Measurements from ENCODE around the gene SYDE1.

Gene SYDE1

DNA sequence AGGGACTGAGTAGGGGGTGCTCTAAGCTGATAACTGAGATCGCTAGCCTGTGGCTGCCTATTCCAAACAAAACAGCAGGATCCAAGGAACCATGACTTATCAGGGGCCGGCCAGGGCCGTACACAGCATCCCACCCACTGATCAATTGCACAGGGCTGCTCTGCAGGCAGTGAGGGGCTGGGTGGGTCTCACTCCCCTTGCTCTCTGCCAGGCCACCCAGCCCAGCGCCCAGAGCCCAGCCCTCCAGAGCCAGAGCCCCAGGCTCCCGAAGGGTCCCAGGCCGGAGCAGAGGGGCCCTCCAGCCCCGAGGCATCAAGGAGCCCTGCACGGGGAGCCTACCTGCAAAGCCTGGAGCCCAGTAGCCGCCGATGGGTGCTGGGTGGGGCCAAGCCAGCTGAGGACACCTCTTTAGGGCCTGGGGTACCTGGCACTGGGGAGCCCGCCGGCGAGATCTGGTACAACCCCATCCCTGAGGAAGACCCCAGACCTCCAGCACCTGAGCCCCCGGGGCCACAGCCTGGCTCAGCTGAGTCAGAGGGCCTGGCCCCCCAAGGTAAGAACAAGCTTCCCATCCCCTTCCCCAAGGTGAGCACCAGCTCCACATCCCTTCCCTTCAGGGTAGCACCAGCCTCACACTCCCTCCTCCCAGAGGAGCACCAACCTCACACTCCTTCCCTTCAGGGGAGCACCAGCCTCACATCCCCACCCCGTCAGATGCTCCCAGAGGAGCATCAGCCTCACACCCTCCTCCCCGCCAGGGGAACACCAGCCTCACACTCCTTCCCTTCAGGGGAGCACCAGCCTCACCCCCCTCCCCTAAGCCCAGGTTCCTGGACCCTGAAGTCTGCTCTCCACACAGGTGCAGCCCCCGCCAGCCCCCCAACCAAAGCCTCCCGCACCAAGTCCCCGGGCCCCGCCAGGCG, 1.9 kb downstream of the SYDE1 start:
- no peak for DNase-seq

DNA sequence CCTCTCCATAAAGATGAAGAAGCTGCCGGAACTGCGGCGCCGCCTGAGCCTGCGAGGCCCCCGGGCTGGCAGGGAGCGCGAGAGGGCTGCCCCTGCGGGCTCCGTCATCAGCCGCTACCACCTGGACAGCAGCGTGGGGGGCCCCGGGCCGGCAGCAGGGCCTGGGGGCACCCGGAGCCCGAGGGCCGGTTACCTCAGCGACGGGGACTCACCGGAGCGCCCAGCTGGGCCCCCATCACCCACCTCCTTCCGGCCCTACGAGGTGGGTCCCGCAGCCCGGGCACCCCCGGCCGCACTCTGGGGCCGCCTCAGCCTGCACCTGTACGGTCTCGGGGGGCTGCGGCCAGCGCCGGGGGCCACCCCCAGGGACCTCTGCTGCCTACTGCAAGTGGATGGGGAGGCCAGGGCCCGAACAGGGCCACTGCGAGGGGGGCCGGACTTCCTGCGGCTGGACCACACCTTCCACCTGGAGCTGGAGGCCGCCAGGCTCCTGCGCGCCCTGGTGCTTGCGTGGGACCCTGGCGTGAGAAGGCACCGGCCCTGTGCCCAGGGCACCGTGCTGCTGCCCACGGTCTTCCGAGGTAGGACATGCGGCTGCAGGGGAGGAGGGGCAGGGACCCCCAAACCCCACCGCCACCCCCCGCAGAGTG, 2.7 kb downstream of the SYDE1 start:
- no peak for DNase-seq

DNA sequence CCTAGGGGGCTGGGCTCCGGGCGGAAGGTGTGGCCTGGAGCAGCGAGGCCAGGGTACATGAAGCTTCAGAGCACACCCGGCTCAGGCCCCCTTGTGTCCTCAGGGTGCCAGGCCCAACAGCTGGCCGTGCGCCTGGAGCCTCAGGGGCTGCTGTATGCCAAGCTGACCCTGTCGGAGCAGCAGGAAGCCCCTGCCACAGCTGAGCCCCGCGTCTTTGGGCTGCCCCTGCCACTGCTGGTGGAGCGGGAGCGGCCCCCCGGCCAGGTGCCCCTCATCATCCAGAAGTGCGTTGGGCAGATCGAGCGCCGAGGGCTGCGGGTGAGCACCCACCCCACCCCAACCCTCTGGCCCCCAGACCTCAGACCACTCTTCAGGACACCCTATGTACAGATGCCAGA, 3.2 kb downstream of the SYDE1 start:
- DNase-seq, result no peak

DNA sequence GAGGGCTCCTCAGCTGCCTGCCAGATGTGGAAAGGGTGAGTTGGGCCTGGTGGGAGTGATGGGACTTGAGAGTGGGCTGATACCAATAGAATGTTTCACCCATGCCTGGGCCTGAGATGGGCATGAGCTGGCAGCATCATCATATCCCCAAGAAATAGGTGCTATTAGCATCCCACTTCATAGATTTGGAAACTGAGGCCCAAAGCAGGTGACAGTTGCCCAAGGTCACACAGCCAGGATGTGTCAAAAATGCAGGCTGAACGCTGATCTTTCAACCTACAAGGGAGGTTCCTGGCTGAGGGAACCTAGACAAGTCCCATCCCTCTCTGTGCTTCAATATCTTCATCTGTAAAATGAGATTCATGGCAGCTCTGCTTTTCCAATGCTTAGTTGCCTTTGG, 4.6 kb downstream of the SYDE1 start:
- DNase-seq, result no peak

DNA sequence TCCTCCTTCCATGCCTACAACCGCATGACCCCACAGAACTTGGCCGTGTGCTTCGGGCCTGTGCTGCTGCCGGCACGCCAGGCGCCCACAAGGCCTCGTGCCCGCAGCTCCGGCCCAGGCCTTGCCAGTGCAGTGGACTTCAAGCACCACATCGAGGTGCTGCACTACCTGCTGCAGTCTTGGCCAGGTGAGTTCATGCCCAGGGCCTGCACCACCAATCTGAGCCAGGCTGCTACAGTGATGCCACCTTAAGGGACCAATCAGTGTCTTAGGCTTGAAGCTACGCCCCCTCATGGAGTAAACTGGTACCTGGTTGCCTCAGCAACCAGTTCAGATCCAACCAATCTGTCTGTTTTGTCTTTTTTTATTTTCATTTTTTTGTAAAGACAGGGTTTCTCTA, 5.2 kb downstream of the SYDE1 start:
- DNase-seq, result no peak

DNA sequence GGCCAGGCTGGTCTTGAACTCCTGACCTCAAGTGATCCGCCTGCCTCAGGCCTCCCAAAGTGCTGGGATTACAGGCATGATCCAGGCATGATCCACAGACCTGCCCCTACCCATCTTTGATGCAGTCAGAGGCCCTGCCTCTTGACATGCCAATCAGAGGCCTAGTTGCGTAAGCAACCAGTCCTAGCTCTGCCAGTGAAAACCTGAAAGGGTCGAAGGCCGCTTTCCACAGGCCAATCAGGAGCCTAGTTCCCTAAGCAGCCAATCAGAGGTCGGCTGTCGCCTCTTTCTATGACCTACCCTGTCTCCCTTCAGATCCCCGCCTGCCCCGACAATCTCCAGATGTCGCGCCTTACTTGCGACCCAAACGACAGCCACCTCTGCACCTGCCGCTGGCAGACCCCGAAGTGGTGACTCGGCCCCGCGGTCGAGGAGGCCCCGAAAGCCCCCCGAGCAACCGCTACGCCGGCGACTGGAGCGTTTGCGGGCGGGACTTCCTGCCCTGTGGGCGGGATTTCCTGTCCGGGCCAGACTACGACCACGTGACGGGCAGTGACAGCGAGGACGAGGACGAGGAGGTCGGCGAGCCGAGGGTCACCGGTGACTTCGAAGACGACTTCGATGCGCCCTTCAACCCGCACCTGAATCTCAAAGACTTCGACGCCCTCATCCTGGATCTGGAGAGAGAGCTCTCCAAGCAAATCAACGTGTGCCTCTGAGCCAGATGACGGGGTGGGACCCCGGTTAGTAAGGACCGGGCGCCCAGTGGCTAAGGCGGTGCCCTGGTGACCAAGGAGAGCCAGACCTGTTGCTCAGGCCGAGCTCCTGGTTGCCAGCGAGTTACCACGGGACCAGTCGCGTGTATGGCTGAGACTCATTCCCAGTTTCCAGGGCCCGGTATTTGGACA, 6.3 kb downstream of the SYDE1 start:
- no peak for DNase-seq

DNA sequence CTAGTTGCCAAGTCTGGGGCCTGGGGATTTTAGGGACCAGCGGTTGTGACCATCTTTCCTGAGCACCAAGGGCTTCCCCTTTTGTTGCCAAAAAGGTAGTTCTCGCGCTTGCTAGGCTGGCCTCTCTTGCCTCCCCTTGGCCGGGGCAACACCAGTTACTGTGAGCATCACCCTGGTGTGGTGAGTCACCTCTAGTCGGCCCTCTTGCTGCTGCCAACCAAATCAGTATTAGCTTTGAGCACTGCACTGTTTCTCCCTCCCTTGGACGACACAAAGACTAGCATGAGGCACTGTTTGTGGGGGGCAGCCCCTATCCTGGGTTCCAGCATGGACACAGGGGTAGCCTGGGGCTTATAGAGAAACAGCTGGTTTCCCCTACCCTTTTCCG, 6.9 kb downstream of the SYDE1 start:
- DNase-seq, result no peak

DNA sequence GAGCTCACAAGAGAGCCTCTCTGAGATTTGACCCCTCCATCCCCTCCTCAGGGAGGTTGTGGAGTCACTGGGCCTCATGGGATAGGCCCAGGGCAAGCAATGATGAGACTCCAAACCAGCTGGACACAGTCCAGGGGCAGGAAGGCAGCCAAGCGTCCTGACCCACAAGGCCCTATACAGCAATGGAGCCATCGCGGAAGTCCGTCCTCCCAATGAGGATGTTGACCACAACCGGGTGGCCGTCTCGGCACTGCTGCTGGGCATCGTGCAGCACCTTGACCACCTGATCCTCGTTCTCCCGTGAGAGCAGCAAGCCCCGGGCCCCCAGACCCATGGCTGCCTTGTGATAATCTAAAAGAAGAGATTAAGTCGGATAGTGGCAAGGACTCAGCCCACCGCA, 7.9 kb downstream of the SYDE1 start:
- DNase-seq, result no peak

DNA sequence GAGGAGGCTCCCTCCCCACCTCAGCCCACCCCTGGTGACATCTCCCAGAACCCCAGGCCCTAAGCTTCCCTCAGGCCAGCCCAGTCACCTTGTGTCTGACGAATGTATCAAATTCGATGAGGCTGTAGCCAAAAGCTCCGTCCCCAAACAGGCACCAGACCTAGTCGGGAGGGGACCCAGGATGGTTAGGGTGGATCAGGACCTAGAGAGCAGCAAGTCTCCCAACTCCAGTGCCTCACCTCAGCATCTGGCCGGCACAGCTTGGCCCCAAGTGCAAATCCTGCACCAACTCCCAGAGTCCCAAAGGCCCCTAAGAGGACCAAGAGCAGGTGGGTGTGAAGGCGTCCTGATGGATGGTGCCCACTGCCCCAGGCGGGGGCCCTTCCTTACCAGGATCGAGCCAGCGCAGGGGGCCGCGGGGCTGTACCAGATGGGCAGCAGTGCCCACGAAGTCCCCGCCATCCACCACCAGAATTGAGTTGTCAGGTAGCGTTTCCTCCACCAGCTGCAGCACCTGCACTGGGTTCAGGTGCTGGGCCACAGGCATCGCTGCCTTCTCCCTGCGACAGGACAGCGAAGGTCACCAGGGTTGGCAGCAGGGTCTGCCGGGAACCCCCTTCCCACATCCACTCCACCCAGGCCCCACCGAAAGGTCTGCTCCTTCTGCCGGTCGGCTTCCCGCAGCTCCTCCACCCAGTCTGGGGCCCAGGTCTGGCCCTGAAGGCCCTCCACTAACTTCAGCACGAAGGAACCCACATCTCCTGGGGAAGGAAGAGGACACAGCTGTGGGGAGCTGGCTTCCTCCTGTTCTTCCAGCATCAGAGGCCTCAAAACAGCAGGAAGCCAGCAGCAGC, 8.8 kb downstream of the SYDE1 start:
- DNase-seq, result no peak

DNA sequence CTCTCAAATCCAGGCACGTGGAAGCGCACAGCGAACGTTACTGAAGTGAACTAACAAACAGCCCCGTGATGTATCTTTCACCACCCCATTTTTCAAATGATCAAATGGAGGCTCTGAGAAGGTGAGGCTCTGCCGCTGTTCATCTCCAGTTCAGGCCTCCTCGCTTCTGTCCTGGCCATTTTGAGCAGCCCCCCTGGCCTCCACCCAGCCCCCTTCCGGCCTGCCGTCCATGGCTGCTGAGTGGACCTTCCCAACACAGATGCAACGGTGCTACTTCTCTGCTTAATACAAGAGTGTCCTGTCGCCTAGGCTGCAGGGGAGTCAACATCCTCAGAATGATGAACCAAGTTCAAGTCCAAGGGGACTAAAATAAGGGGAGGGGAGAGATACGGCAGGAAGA, 9.7 kb downstream of the SYDE1 start:
- no peak for DNase-seq

DNA sequence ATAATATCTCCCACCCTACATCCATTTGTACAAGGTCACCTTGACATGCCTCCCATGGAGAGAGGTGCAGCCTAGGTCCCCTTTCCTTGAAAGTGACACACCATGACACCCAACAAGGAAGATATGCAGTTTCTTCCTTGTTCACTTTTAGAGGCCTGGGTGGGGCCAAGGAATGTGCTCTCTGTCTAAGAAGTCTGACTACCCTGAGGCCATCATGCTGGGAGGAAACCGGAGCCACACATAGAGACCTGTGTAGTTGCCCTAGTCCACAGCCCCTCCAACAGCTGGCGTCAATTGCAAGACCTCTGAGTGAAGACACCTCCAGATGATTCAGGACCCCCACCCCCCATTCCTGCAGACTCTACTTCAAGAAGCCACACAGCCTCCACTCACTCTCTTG, 11.0 kb downstream of the SYDE1 start:
- DNase-seq, result no peak

DNA sequence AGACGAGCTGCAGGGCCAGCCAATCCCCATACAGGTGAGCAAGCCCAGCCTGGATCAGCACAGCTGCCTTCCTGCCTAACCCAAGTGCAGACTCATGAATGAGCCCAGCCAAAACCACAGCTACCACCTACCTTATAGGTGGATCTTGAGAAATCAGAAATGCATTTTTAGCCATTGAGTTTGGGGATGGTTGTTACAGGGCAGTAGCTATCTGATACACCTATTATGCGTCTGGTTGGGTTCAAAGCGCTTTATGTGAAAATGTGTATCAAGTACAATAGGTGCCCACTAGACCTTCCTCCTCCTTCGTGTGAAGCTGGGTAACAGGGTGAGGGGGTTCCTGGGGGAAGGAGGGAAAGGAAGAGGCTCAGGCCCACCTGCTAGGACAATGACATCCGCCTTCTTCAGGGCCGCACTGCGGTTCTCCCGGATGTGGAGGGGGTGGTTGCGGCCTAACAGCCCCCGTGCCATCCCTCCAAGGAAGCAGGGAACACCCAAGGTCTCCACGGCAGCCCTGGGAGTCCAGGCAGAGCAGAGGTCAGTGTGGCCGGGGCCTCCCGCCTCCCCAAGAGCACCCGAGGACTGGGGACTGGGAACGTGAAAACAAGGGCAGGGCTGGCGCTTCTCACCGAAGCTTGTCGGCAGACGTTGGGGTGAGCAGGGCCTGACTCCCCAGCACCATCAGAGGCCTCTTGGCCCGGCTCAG, 11.7 kb downstream of the SYDE1 start:
- no peak for DNase-seq

DNA sequence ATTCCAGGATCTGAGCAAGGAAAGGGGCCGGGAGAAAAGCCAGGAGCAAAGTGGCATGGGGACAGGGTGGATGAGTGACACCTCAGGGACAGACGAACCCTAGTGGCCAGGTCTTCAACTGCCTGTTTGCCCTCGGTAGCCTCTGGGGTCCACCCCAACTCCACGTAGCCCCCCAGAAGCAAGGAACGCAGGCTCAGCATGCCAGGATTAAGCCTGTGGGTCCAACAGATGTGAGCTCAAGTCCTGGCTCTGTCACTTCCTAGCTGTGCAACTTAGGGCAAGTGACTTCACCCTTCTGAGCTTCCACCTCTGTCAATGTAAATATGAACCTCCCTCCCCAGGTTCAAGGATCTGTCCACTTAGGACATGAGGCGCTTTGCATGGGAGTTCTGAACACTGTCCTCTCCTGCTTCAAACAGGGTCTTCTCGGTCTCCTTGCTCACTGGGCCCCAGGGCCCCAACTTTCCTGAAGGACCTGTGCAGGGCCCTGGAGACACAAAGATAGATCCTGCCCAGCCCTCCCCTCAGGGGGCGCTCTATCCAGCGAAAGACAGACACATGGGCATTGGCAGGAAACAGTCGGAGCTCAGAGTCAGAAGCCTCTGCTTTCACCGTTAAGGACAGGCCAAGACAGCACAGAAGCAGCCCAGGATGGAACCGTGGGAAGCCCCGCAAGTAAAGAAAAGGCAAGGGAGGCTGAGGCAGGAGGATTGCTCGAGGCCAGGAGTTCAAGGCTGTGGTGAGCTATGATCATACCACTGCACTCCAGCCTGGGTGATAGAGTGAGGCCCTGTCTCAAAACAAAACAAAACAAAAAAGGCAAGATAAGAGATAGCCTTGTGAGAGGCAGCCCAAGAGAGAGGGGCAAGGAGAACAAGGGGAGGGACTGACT, 13.2 kb downstream of the SYDE1 start:
- no peak for DNase-seq

DNA sequence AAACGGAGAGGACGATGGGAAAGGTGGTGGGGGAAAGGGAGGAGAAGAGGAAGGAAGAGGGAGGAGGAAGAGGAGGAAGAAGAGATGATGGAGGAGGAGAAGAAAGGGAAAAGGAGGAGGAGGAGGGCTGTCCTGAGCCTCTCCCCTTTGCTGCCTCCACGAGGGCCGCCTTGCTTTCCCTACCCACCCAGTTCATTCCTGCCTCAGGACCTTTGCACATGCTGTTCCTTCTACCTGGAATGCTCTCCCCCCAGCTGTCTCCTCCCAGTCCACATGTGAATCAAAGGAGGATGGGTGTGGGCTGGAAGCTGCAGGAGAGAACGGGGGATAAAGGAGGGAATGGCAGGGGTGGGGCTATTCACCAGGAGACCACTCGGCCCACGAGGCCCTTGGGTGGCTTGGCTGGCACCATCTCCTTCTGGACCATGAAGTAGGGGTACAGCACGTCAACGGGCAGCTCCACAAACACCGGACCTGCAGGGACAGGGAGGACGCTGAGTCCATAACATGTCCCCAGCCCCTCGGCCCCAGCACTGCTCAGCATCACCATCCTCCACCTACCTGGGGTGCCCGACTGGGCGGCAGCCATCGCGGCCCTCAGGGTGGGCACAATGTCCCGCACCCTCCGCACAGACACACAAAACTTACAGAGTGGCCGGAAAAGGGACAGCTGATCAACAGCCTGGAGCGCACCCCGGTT, 15.3 kb downstream of the SYDE1 start:
- DNase-seq, result no peak

DNA sequence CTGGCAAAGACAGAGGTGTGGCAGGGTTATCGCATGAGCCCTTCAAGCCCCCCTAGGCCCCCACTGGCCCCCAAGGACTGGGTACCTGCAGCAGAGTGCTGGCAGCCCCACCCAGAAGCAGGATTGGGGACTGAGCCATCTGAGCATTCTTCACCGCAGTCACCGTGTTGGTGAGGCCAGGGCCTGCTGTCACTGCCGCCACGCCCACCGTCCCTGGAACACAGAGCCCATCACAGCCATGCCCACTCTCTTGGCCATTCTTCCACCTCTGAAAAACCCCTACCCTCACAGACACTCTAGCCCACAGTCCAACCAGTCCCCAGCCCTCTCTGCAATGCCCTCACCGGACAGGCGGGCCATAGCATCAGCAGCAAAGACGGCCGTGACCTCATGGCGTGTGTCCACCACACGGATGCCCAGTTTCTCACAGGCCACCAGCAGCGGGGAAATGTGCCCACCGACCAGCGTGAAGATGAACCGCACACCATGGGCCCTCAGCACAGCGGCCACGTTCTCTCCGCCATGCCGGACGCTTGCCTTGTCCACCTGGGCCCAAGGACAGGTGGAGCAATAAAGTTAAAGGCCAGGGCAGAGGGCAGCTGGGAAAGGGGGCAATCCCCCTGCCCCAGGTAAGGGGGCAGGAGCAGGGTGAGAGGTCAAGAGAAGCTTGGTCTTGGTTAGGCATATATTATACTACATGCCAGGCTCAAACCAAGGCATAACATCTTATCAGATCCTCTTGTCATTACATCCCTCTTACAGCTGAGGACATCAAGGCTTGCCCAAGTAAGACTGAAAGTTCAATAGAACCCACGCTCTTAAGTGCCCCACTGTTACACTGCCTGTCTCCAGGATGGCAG, 16.1 kb downstream of the SYDE1 start:
- no peak for DNase-seq

DNA sequence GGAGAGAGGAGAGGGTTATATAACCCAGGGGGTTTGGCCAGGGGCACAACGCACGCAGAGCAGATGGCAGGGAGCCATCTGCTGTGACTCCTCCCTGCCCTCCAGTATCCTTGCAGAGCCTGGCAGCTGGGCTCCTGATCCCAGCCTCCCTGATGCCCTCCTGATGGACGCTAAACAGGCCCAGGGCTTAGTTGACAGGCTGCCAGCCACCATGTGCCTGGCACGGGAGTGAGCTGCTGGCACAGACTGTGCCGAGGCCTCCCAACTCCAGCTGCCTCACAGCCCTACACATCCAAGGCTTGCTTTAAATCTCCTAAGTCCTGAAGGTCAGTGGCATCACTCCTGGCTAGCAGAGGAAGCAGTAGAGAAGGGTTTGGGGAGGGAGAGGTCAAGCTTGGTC, 16.7 kb downstream of the SYDE1 start:
- no peak for DNase-seq

DNA sequence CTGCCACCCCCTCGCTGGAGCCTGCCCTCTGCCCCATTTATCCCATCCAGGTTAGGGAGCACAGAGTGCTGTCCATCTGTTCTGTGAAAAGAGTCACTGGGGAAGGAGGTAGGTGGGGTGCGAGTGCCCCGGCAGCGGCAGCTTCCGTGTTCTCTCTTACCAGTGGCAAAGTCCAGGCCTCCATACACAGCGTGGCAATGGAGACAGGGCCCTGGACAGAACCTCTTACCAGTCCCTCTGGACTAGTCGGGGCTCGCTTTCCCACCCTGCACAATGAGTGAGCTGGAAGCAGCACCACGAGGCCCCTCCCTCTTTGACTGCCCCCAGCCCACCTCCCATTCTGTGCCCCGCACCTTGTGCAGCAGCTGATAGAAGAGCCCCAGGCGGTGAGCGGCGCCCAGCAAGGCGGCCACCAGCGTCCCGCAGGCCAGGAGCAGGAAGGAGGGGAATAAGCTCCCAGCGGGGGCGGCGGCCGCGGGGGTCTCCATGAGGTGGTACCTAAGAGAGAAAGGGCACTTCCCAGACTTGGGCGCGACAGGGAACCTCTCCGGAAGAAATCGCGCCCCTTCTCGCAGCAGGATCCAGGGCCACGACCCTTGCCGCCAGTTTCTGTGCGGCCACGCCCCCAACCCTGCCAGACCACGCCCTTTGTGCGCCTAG, 17.5 kb downstream of the SYDE1 start:
- no peak for DNase-seq

All from effector CD4-positive, alpha-beta T cell (primary cell).